Progenitor cell of endocrine pancreas (in vitro differentiated cells): ENCODE results near the gene POLD2. TPM values are rescaled to one million over a fixed set of nuclear protein-coding genes. Genes with fewer than 3 reads are reported as not detected.

Source experiments
- DNase-seq: peaks from one replicate; pipeline ENCODE4 v3.0.0; 2021; ENCODE audit warnings: low spot score; ENCODE audit not compliant: unreplicated experiment
- H3K27ac Mint-ChIP-seq: 2 replicates; pipeline ENCODE4 v1.8.0; 2021; ENCODE audit warnings: mild to moderate bottlenecking, moderate library complexity, mixed read lengths
- H3K27me3 Mint-ChIP-seq: 2 replicates; pipeline ENCODE4 v1.8.0; 2021; ENCODE audit warnings: mixed read lengths
- H3K36me3 Mint-ChIP-seq: 2 replicates; pipeline ENCODE4 v1.8.0; 2022; ENCODE audit warnings: mixed read lengths; ENCODE audit not compliant: insufficient read depth
- H3K4me1 Mint-ChIP-seq: 2 replicates; pipeline ENCODE4 v1.8.0; 2021; ENCODE audit warnings: low read depth, mixed read lengths
- H3K4me3 Mint-ChIP-seq: 2 replicates; pipeline ENCODE4 v1.8.0; 2021; ENCODE audit warnings: low read depth, mild to moderate bottlenecking, moderate library complexity, mixed read lengths
- H3K9me3 Mint-ChIP-seq: 2 replicates; pipeline ENCODE4 v1.8.0; 2021; ENCODE audit warnings: low read depth, mixed read lengths
- total RNA-seq: library from RNA; stranded (reverse); gene quantifications from 2 replicates; pipeline ENCODE4 v1.2.1, GENCODE V29; 2021
- TF ChIP-seq, protein P1 (sequence below): fragments of 200-600 bp; sonication (generic); IDR thresholded peaks from one replicate; pipeline ENCODE4 v1.5.0; 2021; ENCODE audit warnings: antibody characterized with exemption, mild to moderate bottlenecking; ENCODE audit not compliant: unreplicated experiment

POLD2 gene
- total RNA-seq, 1 donor from 2014 or later = 104 TPM

DNA sequence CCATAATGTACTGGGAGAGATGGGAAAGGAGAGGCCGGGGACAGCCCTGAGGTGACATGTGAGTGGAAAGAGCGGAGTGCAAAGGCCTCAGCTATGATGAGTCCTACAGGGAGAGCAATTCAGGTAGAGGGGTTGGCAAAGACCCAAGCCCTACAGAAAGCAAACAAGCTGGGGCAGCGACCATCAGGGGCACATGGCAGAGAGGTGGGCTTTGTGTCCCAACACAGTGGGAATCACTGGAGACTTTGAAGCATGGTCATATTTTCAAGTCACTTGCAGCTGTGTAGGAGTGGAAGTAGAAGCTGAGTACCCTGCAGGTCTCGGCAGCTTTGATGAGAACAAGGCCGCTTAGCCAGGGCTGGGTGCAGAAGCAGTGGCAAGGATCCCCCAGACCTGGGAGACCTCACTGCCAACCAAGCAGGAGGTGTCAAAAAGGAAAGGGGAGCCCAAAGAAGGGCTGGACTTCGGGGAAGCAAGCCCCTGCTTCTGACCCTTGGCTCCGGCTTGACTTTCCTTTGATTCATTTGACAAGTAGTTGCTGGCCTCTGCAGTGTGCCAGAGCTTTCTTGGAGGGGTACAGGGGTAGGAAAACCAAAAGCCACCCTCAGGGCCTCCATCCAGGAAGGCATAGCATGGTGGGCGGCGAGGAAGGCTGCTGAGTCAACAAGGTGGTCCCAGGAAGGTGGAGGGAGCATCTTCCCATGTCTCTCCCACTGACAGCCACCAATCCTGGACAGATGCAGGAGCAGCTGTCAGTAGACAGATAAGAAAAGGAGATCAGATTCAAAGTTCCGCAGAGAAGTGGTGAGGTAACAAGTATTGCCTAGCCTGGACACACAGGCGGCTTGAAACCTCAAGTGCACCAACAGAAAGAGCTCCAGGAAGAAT is 56.0 kb downstream of the POLD2 start:
- DNase-seq = no peak
- H3K4me1 Mint-ChIP-seq = peaks cover 8% of the 10 kb centered on the region
- H3K27ac Mint-ChIP-seq = peak overlapping the region; percentile 67
- H3K27me3 Mint-ChIP-seq = peaks cover 10% of the 10 kb centered on the region
- no peak overlapping the region for H3K4me3 Mint-ChIP-seq
- peaks cover 1% of the 10 kb centered on the region for H3K36me3 Mint-ChIP-seq
- TF ChIP-seq, protein P1, sequence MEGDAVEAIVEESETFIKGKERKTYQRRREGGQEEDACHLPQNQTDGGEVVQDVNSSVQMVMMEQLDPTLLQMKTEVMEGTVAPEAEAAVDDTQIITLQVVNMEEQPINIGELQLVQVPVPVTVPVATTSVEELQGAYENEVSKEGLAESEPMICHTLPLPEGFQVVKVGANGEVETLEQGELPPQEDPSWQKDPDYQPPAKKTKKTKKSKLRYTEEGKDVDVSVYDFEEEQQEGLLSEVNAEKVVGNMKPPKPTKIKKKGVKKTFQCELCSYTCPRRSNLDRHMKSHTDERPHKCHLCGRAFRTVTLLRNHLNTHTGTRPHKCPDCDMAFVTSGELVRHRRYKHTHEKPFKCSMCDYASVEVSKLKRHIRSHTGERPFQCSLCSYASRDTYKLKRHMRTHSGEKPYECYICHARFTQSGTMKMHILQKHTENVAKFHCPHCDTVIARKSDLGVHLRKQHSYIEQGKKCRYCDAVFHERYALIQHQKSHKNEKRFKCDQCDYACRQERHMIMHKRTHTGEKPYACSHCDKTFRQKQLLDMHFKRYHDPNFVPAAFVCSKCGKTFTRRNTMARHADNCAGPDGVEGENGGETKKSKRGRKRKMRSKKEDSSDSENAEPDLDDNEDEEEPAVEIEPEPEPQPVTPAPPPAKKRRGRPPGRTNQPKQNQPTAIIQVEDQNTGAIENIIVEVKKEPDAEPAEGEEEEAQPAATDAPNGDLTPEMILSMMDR = no peak
- H3K9me3 Mint-ChIP-seq = no peaks in the 10 kb centered on the region

DNA sequence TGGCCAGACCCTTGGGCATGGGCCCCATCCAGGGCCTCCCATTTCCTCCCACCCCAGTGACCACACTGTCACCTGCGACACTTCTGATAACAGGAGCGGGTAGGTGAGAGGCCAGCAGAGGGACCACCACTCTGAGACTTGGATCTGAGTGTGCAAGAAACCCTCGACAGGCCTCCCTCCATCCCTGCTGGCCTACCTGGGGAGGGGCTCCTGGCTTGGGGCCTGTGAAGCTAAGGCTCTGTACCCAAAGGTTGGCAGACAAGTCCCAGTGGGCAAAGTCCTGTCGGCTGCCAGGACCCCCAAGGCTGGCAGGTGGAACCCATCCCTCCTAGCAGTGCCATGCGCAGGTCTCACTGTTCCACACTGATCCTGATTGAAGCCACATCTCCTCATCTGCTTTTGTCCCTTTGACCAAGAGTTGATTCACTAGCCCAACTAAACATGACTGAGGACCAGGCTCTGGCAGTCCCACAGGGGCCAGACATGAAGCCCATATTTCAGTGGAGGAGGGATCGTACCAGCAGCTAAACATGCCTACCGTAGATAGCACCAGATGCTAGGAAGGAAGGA is 56.8 kb downstream of the POLD2 start:
- Mint-ChIP-seq H3K9me3 (no peaks in the 10 kb centered on the region), H3K36me3 (peaks cover 1% of the 10 kb centered on the region), H3K27ac (peak overlapping the region; percentile 67), H3K4me3 (no peak overlapping the region), H3K4me1 (peaks cover 8% of the 10 kb centered on the region), H3K27me3 (peaks cover 10% of the 10 kb centered on the region)
- DNase-seq = no peak
- TF ChIP-seq, protein P1 = no peak

DNA sequence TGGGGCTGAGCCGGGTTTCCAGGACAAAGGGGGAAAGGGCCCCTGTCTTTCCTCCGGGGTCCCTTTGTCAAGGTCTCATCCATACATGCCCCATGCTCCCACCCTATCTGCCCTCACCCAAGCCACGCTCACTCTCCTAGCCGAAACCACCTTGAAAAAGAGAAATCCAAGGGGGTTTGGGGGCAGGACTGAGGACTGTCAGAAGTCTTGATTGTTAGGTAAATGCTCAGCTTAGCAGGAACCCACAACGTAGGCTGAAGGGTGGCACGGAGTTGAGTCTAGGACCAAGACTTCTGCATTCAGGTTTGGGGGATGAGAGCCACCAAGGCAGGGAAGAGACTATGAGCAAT is 57.3 kb downstream of the POLD2 start:
- no peak for DNase-seq
- Mint-ChIP-seq H3K36me3 (peaks cover 4% of the 10 kb centered on the region), H3K27ac (no peak overlapping the region), H3K4me3 (no peak overlapping the region), H3K9me3 (no peaks in the 10 kb centered on the region), H3K27me3 (peaks cover 10% of the 10 kb centered on the region), H3K4me1 (peaks cover 8% of the 10 kb centered on the region)
- TF ChIP-seq, protein P1 = no peak

DNA sequence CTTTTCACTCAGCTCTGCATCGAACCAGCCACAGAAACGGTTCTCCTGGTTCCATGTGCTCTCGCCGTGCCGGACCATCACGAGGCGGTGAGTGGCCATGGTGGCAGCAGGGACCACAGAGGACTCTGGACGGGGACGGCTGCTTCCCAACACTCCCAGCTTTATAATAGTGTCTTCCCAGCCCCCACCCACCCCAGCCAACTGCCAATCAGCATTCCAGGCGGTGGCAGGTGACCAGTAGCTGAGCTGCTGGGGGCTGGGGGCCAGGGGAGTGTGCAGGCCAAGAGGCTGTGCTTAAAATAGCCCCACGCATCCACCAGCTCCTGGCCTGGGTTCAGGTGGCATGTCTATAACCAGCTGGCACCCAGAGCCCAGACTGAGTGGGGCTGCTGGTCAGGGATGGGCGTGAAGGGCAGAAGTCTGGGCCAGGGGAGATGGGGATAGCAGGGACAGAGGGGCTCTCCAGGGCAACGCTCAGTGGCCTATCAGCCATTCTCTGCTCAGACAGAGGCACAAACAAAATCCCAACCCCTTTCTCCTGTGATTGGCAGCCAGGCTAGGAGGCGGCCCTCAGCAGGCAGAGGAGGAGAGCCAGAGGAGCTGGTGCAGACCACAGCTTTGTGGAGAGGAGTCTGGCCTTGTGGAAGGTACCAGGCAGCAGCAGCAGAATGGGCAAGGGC is 57.8 kb downstream of the POLD2 start, which contains the start of gene PGAM2:
TSS of gene PGAM2 (minus strand) at position 137 of the 680 bp plus-strand sequence. CDS start at position 99, 38 bp downstream.
- TF ChIP-seq, protein P1 = no peak
- Mint-ChIP-seq H3K4me1 (peaks cover 8% of the 10 kb centered on the region), H3K27ac (peak within 1 kb of the TSS; percentile 29), H3K36me3 (peaks cover 4% of the 10 kb centered on the region), H3K27me3 (peaks cover 10% of the 10 kb centered on the region), H3K4me3 (no peak within 1 kb of the TSS), H3K9me3 (no peaks in the 10 kb centered on the region)
- DNase-seq = no peak

DNA sequence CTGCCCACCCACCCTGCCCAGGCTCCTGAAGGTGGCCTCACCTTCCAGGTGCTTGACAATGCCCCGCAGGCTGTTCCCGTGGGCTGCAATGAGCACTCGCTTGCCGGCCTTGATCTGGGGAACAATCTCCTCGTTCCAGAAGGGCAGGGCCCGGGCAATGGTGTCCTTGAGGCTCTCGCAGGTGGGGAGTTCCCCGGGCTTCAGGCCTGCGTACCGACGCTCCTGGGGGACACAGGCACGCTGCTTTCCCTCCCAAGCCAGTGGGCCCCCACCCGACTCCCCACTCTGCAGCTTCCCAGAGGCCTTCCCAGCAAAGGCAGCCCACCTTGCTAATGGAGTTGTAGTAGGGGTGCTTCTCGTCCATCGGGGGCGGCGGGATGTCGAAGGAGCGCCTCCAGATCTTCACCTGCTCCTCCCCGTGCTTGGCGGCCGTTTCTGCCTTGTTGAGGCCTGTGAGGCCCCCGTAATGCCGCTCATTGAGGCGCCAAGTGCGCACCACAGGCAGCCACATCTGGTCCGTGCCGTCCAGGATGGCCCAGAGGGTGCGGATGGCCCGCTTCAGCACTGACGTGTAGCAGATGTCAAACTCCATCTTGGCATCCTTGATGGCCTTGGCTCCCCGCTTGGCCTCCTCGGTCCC is 58.4 kb downstream of the POLD2 start:
- Mint-ChIP-seq H3K36me3 (peaks cover 4% of the 10 kb centered on the region), H3K4me1 (peaks cover 8% of the 10 kb centered on the region), H3K9me3 (no peaks in the 10 kb centered on the region), H3K27ac (no peak overlapping the region), H3K4me3 (no peak overlapping the region), H3K27me3 (peaks cover 10% of the 10 kb centered on the region)
- DNase-seq = no peak
- TF ChIP-seq, protein P1 = no peak
